Right forelimb (tissue), 1 donor: ENCODE data around the gene ARHGEF28.

ENCODE experiments used
- DNase-seq: peaks from one replicate; pipeline ENCODE4 v3.0.0-alpha.2; 2018

The ARHGEF28 gene

DNA sequence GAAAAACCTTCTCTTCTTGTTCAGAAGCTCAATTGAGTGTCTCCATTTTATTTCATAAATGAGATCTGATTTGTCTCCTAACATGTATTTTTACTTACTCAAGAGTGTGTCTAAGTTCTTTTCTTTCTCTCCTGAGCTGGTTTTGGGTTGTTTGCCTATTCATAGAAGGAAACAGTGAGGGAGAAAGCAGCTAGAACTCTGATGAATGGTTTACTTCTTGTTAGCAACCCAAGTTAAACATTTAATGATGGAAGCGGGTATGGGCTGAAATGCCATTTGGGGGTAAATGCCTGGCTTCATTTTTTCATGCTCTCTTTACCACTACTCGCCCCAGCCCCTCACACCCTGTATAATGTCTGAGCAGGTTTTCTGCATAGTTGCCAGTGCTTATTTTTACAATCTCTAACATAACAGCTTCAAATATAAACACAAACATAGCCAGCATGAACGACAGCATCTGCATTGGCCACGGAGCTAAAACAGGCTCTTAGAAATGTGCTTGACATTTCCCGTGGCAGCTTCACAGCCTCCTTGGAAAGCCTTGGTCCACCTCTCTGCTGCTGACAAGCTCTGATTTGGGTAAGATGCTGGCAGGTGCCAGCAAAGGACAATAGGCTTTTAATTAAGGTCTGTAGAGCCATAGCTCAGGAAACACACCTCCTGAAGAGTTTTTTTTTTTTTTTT lies 321.1 kb downstream of the ARHGEF28 start:
- DNase-seq: no peak

GRCh38 chr5:73947906-73948640 lies 322.1 kb downstream of the ARHGEF28 start:
- no peak for DNase-seq

DNA sequence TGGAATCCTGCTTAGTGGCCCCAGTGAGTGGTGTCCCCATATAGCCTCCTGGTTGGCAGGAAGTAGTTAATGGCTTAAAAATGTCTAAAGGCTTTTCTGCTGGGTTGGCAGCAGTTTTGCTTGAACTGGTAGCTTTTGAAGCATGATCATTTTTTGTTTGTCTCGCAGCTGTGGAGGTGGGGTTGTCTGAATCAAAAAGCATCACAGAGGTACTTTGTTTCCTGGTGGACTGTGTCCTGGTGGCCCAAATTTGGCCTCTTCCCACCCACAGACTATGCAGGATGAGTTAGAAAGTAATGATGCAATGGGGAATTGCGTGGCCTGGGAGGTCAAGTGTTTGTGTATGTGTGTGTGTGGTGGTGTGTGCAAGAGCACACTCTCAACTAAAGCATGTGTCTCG lies 322.7 kb downstream of the ARHGEF28 start:
- DNase-seq: no peak

- no peak for DNase-seq
These were observed 324.5 kb downstream of the ARHGEF28 start for GRCh38 chr5:73950441-73950873.

DNA sequence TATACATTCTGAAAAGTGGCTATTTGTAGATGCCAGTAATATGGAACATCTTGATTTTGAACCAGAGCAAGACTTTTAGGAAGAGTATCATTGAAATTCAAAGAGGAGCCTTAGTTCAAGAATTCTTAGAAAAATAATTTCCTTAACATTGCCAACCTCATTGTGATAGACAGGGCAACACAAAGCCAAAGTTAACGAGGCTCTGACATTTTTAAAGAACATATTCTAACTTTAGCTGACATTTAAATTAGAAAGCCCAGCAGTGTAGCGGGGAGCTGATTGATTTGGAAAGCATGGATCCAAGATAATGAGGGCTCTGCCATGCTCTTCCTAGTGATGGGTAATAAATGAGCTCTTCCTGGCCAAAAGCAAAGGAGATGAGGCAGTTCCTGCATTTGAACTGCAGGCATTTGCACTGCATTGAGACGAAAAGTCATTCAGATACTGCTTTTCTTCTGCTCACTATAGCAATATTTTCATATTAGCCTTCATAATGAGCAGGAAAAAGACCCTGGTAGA lies 325.0 kb downstream of the ARHGEF28 start:
- no peak for DNase-seq

GRCh38 chr5:73952872-73953271 lies 326.9 kb downstream of the ARHGEF28 start:
- DNase-seq: no peak

- no peak for DNase-seq
These were observed 328.4 kb downstream of the ARHGEF28 start for GRCh38 chr5:73954381-73954780.

DNA sequence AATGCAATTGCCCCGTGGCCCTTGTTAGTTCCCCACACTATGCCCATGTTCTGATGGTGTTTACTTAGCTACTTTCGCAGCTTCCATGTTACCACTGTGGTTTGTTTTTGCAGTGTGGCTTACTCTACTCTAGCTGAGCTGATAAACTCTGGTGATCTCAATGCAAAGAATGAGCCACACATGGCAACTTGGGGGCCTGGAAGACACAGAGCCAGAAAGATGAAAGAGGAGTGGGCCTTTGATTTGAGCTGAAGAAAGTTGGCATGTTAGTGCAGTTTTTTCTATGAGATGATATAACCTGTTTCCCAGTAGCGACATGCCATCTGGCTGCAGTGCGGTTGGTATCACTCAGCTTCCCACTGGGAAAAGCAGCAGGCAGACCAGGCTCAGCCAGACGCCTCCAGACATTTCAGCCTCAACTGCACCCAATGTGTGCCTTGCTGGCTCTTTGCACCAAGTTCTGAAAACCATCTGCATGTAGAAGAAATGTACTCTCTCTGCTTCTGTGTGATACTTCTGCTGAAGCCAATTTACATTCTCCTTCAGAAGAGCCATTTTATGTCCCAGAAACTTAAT lies 329.4 kb downstream of the ARHGEF28 start:
- DNase-seq: no peak

DNA sequence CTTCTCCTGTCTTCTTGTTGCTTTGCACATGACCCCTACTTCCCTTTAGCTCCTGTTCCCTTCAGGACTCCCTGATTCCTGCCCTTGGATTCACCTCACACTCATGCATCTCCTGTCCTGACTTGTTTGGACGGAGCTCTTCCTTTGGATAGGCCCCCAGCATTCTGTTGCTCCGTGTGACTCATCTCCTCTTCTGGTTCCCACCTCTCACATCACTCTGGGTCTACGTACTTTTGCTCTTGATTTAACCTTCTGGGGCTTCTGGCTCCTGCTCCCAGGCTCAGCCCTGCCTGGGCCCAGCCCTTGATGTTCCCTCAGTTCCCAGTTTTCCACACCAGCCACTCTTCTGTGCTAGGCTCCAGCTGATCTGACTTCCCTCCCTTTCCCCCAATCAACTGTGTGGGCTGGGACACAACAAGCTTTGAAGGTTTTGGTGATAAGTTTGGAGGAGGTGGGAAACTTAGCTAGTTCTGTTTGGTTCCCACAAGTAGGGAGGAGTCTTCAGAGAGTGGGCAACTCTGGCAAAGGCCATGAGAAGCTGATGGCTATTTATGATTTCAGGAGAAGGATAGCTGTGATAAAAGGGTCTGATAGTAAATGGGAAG lies 331.5 kb downstream of the ARHGEF28 start:
- DNase-seq: no peak

DNA sequence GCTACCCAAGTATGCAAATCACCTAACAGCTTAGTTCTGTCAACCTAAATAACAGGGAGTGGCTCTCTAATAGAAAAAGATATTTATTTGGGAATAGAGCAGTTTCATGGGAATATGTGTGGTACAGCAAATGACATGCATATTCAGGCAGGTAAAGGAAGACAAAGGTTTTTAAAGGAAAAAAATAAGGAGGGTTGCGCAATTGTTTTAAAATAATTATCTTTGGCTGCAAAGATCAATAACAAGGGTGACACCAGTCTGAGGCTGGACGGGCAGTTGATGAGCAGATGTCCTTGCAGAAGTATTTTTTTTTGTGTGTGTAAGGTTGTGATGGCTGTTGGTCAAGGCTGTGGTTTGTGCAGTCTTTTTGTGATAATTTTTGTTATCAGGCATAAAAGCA lies 332.0 kb downstream of the ARHGEF28 start:
- DNase-seq: no peak

DNA sequence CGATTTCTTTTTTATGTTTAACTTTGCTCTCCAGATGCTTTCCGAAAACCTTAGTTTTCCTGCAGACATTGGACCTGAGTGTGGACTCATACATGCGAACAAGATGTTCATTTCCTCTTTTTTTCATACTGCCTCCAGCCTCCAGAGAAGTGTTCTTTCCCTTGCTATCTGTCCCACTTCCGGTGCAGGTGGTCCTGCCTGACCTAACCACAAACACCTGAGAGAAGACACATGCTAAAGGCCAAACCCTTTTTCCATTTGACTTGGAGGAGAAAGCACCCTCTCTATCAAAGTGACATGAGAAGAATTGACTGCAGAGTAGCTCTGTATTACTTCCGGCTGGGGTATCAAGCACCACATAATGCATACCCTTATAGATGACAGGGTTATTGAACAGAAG lies 334.0 kb downstream of the ARHGEF28 start:
- no peak for DNase-seq

- DNase-seq: no peak
These were observed 334.4 kb downstream of the ARHGEF28 start for GRCh38 chr5:73960426-73960825.

GRCh38 chr5:73962801-73963425 lies 336.9 kb downstream of the ARHGEF28 start:
- no peak for DNase-seq

GRCh38 chr5:73964352-73964865 lies 338.4 kb downstream of the ARHGEF28 start:
- no peak for DNase-seq

- DNase-seq: no peak
These were observed 340.5 kb downstream of the ARHGEF28 start for GRCh38 chr5:73966451-73966850.

DNA sequence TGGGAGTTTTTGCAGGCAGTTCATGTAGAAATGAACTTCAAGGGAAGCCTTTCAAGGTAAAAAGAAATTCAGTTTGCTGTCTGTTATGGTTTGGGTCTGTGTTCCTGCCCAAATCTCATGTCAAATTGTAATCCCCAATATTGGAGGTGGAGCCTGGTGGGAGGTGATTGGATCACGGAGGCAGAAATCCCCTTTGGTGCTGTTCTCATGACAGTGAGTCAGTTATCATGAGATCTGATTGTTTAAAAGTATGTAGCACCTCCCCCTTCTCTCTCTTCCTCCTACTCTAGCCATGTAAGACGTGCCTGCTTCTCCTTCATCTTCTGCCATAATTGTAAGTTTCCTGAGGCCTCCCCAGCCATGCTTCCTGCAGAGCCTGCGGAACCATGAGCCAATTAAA lies 341.4 kb downstream of the ARHGEF28 start:
- DNase-seq: no peak

DNA sequence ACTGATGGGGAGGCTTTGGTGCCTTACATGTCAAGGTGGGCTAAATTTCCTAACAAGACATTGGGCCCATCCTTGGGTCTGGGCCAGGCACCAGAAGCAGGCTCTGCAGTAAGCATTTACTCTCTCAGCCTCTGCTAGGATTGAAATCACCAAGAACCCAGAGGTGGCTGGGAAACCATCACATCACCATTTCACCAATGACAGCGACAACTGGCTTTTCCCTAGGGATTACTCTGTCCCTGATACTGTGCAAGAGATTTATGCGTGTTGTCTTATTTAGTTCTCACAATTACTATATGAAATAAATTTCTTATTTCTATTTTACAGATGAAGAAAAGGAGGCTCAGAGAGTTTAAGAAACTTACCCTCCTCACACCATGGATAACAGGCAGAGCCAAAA lies 342.2 kb downstream of the ARHGEF28 start:
- no peak for DNase-seq

GRCh38 chr5:73968729-73969128 lies 342.7 kb downstream of the ARHGEF28 start:
- no peak for DNase-seq

DNA sequence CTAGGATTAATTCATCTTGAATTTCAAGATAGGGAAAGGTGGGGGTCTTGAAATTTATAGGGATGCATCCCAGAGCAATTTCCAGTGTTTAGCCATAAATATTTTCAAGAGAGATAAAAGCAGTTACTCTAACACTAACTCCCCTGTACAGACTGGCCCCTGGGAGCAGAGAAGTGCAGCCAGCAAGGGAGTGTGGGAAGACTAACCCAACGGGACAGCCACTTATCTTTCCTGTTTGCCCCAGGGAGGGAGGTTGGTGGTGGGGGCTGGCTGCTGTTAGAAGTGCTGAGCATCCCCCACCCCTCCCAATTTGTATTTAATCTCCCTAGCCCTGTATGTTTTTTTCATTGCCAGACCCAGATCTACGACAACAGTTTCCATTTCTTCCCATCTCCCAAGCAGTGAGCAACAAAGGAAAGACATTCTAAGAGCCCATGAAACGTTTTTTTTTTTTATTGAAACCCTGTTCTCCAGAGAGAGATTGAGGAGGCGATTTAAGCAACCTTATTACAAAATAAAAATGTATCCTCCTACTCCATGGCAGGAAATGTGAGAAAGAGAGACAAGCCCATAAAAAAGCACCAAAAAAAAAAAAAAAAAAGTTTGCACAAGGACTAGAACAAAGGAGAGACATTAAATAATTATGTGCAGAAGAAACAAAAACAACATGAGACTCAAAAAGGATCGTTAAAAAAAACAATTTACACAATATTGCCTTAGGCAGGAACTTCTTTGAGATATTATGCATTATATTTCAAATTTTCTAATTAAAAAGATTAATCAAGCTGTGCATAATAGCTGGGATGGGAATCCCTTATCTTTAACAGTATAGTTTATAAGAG lies 343.4 kb downstream of the ARHGEF28 start:
- DNase-seq: no peak

DNA sequence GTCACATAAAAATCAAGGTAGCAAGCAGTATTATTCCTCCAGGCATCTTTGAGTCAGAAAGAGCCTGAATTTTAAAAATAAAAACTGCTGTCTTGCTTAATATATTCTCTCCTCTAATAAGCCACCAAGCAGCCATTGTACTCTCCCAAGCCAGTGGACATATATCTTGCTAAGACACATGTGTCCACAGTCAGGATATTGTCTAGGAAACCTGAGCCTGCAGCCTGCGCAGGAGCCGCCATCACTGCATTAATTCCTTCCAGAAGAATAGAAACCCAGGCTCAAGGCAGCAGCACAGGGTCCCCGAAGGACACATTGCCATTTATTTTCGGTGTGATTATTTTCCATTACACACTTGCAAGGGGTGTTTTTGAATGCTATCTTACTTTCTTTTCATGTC lies 345.3 kb downstream of the ARHGEF28 start:
- no peak for DNase-seq

GRCh38 chr5:73973135-73973534 lies 347.1 kb downstream of the ARHGEF28 start:
- DNase-seq: no peak

- DNase-seq: peak; percentile 54
These were observed 348.9 kb downstream of the ARHGEF28 start for GRCh38 chr5:73974871-73975360.
